H1 (cell line): ENCODE measurements around the gene MBTPS1. TPM values are rescaled to one million over a fixed set of nuclear protein-coding genes. Genes with fewer than 3 reads are reported as not detected.

Source experiments
- CREB1 ChIP-seq: IDR thresholded peaks from 2 replicates; pipeline ENCODE4 v1.6.1; 2012; ENCODE audit warnings: inconsistent platforms
- polyA plus RNA-seq, 7 experiments: library from polyadenylated mRNA; depleted of rRNA in 3 of 7; stranded (reverse) in 5 of 7; unstranded in 2 of 7; fragments of >200 nt in 5 of 7; fragments of 200-250 nt in 2 of 7; gene quantifications; 1 replicate in 5 of 7; 2 replicates in 1 of 7; 4 replicates in 1 of 7; pipeline versions ENCODE4 v1.2.1 to v1.2.3, GENCODE V29; 2011 to 2013; ENCODE audit warnings: missing spikeins in 2 of 7, mixed read lengths in 2 of 7
- total RNA-seq: library from RNA; stranded (reverse); fragmentation: NEBNext Ultra II Directional; extraction: Animal tissue kit (Norgen Biotek cat#: 25700); gene quantifications from 2 replicates; pipeline ENCODE4 v1.2.1, GENCODE V29; 2021

MBTPS1 gene
- total and polyA plus RNA-seq, 2 of the 8 experiments (the other 6 are each of a cell fraction or from before 2014, with no cell fraction given) = 30.6 to 53.3 TPM

- TF ChIP-seq CREB1 = no peak
These were observed 10.6 kb downstream of the MBTPS1 start (continued) for GRCh38 chr16:84105948-84106740.
